Mononuclear cell (primary cell): ENCODE measurements around the gene FAM193A. TPM values are rescaled to one million over a fixed set of nuclear protein-coding genes. Genes with fewer than 3 reads are reported as not detected.

Experiments
- H3K27me3 ChIP-seq: 2 replicates; pipeline ENCODE4 v1.6.0; 2011; ENCODE audit warnings: low read length, control low read depth; ENCODE audit not compliant: insufficient read depth
- H3K4me1 ChIP-seq: 2 replicates; pipeline ENCODE4 v1.5.1; 2011; ENCODE audit warnings: mild to moderate bottlenecking, low read length, control low read depth; ENCODE audit not compliant: insufficient read depth
- H3K4me3 ChIP-seq: 2 replicates; pipeline ENCODE4 v1.5.1; 2011; ENCODE audit warnings: mild to moderate bottlenecking, low read length, moderate library complexity
- H3K9me3 ChIP-seq: 2 replicates; pipeline ENCODE4 v1.5.1; 2011; ENCODE audit warnings: low read depth, mild to moderate bottlenecking, control low read depth, low read length
- total RNA-seq: library from RNA; depleted of rRNA; stranded (reverse); fragments of >200 nt; gene quantifications from one replicate; pipeline ENCODE4 v1.2.3, GENCODE V29; 2012

Gene FAM193A
- total RNA-seq, 1 donor = 21.0 TPM

DNA sequence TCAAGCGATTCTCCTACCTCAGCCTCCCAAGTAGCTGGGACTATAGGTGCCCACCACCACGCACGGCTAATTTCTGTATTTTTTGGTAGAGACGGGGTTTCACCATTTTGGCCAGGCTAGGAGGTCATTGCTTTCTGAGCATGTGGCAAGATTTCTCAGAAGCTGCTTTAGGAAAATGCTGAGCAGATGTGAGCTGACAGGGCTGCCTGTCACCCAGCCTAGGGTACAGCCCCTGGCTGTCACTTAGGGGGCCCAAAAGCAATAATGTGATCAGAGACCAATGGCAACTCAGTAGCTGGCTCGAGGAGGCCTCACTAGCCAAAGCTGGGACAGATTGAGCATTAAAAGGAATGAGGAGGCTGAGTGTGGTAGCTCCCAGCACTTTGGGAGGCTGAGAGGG lies 154.9 kb downstream of the FAM193A start:
- H3K27me3 ChIP-seq = no peaks in the 10 kb centered on the region
- H3K4me1 ChIP-seq = peaks cover 14% of the 10 kb centered on the region
- H3K4me3 ChIP-seq = no peak overlapping the region
- no peaks in the 10 kb centered on the region for H3K9me3 ChIP-seq

DNA sequence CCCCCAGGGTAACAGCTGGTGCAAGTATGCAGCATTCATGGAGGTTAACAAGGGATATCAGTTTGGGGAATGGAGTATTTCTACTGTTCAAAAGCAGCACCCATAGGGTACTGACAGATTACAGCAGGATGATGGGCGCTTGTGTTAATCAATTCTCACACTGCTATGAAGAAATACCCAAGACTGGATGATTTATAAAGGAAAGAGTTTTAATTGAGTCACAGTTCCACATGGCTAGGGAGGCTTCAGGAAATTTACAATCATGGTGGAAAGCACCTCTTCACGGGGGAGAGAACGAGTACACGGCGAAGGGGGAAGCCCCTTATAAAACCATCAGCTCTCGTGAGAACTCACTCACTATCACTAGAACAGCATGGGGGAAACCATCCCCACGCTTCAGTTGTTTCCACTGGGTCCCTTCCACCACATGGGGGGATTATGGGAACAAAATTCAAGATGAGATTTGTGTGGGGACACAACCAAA lies 155.5 kb downstream of the FAM193A start:
- Histone ChIP-seq H3K4me1 (peaks cover 17% of the 10 kb centered on the region), H3K4me3 (no peak overlapping the region), H3K27me3 (no peaks in the 10 kb centered on the region), H3K9me3 (no peaks in the 10 kb centered on the region)

DNA sequence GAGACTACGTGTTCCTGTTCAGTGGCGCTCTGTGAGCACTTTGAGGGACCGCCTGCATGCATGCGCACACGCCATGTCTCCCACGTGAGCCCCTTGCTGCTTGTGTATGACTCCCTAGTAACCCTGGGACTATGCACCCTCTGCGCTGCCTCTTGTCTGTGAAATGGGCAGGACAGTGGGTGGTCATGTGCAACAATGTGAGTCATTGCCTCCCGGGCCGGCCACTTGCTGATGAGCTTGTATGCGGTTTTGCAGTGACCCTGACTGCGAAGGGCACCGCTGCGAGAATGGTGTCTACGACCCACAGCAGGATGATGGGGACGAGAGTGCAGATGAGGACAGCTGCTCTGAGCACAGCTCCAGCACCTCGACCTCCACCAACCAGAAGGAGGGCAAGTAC lies 158.2 kb downstream of the FAM193A start:
- Histone ChIP-seq H3K4me3 (no peak overlapping the region), H3K4me1 (peaks cover 18% of the 10 kb centered on the region), H3K9me3 (no peaks in the 10 kb centered on the region), H3K27me3 (no peaks in the 10 kb centered on the region)

DNA sequence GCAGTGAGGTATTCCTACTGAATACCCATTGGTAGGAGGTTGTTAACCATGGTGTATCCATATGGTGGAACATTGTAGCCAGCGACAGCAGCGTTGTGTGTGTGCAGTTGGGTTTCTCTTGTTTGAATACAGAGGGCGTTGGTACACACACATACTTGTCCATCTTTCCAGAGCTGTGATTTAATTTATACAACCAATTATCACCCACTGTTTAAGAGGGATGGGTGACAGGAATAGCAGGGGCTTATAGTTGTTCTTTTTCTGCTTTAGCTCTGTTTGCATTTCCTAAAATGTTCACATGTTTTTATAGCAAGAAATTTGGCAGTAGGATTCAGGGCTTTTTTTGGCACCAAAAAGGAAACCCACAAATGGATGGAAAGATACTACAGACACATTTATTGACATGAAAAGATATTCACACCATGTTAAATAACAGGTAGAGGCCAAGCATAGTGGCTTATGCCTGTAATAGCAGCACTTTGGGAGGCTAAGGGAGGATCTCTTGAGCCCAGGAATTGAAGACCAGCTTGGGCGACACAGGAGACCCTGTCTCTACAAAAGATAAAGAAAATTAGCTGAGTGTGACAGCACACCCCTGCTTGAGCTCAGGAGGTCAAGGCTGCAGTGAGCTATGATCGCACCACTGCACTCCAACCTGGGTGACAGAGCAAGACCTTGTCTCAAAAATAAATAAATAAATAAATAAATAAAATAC lies 159.1 kb downstream of the FAM193A start:
- H3K27me3 ChIP-seq = no peaks in the 10 kb centered on the region
- H3K9me3 ChIP-seq = no peaks in the 10 kb centered on the region
- peaks cover 16% of the 10 kb centered on the region for H3K4me1 ChIP-seq
- no peak overlapping the region for H3K4me3 ChIP-seq

DNA sequence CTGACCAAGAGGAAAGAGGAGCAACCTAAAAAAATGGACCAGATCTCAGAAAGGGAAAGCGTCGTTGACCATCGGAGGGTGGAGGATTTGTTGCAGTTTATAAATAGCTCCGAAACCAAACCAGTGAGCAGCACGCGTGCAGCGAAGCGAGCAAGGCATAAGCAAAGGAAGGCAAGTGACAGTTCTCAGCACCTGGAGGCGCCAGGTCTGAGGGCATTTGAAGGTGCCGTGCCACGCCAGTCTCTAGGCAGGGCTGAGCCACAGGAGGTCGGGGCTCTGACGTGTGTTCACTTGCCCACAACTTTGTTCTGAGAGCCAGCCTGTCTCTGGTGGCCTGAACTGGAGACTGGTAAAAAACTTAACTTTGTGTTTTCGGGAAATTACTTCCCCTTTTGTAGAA lies 160.0 kb downstream of the FAM193A start:
- no peak overlapping the region for H3K4me3 ChIP-seq
- H3K27me3 ChIP-seq = no peaks in the 10 kb centered on the region
- H3K9me3 ChIP-seq = no peaks in the 10 kb centered on the region
- H3K4me1 ChIP-seq = peaks cover 15% of the 10 kb centered on the region

DNA sequence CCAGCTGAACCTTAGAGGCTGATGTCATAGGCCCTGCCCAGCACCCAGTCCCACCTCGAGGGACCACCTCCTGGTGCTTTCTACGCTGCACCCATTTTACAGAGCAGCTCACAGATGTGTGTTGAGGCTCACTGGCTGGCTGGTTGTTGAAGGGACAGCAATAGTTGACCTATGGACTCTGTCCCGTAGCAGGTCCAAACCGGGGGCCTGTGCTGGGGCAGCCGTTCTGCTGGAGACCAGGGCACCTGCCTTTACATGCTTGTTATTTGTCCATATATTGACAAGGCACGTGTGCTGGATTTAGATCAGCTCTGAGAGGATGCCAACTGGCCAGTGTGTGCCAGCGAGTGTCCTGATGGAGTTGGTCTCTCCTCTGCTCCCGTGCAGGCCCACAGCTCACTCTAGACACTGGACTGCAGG lies 161.6 kb downstream of the FAM193A start:
- H3K9me3 ChIP-seq = no peaks in the 10 kb centered on the region
- no peaks in the 10 kb centered on the region for H3K27me3 ChIP-seq
- no peak overlapping the region for H3K4me3 ChIP-seq
- H3K4me1 ChIP-seq = peaks cover 12% of the 10 kb centered on the region

DNA sequence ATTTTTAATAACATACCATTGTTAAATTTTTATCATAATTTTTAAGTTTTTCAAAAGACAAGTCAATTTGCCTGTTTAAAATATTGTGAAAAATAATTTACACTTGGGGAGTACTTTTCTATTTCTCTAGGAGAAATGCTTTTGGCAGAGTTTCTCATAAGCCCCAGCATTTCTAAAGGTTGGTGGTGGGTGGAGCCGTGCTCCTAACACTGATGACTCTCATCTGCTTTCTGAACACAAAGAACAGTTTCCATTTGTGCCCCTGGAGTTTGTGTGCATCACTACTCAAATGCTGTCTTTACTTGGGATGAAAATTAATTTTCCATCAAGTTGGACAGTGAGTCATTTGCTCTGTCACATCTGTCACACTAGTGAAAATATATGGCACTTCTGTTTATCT lies 162.1 kb downstream of the FAM193A start:
- H3K4me3 ChIP-seq = no peak overlapping the region
- no peaks in the 10 kb centered on the region for H3K27me3 ChIP-seq
- peaks cover 12% of the 10 kb centered on the region for H3K4me1 ChIP-seq
- H3K9me3 ChIP-seq = no peaks in the 10 kb centered on the region

DNA sequence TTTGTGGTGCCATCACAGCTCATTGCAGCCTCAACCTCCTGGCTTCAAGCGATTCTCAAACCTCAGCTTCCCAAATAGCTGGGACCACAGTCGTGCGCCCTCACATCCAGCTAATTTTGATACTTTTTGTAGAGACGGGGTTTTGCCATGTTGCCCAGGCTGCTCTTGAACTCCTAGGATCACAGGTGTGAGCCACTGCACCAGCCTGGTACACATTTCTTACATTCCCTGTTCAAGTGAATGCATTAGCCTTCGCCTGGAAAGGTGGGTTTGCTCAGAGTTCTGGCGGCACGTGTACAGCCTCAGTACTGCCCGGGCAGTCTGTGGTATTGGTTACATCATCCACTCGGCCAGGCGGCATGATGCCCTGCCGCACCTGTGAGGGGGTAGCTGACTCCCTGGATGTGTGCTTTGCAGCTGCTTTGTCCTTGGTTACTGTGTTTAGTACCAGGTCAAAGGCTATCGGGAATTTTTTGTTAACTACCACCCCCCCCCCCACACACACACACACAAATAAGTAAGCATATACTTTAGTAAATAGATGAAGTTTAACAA lies 162.6 kb downstream of the FAM193A start:
- Histone ChIP-seq H3K4me1 (peaks cover 12% of the 10 kb centered on the region), H3K27me3 (no peaks in the 10 kb centered on the region), H3K4me3 (no peak overlapping the region), H3K9me3 (no peaks in the 10 kb centered on the region)

DNA sequence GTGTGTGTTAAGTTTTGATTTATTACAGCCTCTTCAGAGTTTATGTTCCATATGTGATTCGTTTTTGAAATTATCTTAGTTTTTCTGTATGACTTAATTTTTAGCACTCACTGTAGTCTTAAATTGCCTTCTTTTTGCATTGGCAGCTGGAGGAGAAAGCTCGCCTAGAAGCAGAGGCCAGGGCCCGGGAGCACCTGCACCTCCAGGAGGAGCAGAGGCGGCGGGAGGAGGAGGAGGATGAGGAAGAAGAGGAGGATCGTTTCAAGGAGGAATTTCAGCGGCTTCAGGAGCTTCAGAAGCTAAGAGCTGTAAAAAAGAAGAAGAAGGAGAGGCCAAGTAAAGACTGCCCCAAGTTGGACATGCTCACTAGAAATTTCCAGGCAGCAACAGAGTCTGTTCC lies 163.1 kb downstream of the FAM193A start:
- peaks cover 12% of the 10 kb centered on the region for H3K4me1 ChIP-seq
- no peaks in the 10 kb centered on the region for H3K27me3 ChIP-seq
- no peak overlapping the region for H3K4me3 ChIP-seq
- H3K9me3 ChIP-seq = no peaks in the 10 kb centered on the region

DNA sequence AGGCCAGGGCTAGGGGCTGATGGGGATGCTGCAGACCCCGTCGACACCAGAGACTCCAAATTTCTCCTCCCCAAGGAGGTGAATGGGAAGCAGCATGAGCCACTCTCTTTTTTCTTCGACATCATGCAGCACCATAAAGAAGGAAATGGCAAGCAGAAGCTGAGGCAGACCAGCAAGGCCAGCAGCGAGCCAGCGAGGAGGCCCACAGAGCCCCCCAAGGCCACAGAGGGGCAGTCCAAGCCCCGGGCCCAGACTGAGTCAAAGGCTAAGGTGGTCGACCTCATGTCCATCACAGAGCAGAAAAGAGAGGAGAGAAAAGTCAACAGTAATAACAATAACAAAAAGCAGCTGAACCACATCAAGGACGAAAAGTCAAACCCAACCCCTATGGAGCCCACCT lies 163.6 kb downstream of the FAM193A start:
- no peaks in the 10 kb centered on the region for H3K9me3 ChIP-seq
- no peaks in the 10 kb centered on the region for H3K27me3 ChIP-seq
- peaks cover 12% of the 10 kb centered on the region for H3K4me1 ChIP-seq
- H3K4me3 ChIP-seq = no peak overlapping the region

DNA sequence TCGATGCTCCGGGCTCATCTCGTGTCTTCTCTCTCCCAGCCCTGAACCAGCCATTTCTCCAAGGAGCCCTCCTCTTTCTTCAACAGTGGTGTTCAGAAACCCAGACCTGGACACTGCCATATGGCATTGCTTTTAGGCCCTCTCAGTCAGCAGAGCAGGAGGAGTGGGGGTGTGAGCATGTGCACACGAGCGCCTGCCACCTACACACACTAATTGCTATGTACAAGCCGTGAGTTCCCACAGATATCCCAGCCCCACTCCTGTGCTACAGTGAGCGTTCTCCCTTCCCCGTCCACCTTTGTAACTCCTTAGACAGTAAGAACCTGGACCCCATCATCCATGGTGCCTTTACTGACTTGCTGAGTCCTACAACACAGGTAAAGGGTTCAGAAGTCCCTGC lies 165.9 kb downstream of the FAM193A start:
- no peak overlapping the region for H3K4me3 ChIP-seq
- H3K27me3 ChIP-seq = no peaks in the 10 kb centered on the region
- H3K9me3 ChIP-seq = no peaks in the 10 kb centered on the region
- H3K4me1 ChIP-seq = peaks cover under 1% of the 10 kb centered on the region

DNA sequence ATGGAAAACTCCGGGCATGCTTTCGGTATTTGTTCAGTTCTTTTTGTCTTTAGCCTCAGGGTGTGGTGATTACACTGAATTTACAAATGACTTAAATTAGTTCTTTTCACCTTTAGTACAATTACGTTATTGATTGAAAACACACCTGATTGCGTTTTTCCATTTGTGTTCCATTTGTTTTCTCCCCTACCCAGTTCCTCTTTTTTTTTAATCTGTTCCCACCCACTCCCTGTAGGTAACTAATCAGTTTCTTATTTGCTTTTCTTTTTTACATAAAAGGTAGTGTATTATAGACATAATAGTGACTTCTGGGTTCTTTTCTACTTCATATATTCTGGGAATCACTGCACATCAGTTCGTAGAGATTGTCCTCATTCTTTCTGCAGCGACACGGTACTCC lies 166.3 kb downstream of the FAM193A start:
- Histone ChIP-seq H3K9me3 (no peaks in the 10 kb centered on the region), H3K4me3 (no peak overlapping the region), H3K4me1 (no peaks in the 10 kb centered on the region), H3K27me3 (no peaks in the 10 kb centered on the region)

DNA sequence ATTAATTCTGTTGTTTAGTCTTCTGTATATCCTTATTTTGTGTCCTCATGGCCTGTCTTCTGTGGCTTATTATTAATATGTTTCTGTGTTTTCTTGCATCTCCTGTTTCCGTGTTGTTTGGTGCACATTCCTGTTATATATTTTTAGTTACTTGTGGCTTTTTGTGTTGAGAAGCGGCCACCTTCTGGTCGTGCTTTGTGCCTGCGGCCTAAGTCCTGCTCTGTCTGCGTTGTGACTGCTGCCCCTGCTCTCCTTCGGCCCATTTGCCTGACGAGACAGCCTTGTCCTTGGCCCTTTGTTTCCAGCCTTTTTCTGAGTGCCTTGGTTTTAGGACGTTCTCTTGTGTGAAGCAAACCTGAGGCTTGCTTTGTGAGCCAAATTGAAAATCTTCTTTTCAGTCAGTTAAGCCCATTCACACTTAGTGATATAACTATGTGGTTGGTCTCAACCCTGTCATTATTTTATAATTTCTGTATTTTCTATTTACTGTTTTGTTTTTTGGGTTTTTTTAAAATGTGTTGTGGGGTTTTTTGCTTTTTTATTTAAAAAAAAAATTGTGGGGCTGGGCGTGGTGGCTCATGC lies 175.9 kb downstream of the FAM193A start:
- Histone ChIP-seq H3K4me3 (no peak overlapping the region), H3K4me1 (peaks cover 20% of the 10 kb centered on the region), H3K9me3 (no peaks in the 10 kb centered on the region), H3K27me3 (no peaks in the 10 kb centered on the region)

DNA sequence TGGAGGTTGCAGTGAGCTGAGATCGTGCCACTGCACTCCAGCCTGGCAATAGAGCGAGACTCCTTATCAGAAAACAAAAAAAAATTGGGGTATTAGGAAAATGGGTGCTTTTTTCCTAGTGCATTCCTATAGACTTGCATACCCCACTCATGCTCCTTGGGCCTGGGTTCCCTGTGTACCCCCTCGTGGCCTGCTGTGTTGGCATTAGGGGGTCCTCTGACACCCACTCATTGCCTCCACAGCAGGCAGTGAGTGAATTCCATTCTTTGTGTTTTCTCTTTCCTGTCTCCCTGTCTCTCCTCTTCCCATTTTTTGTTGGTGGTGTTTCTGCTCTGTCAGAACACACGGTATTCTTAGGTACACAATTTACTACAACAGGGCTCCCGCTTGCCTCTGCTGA lies 176.9 kb downstream of the FAM193A start:
- Histone ChIP-seq H3K27me3 (no peaks in the 10 kb centered on the region), H3K4me1 (peaks cover 20% of the 10 kb centered on the region), H3K9me3 (no peaks in the 10 kb centered on the region), H3K4me3 (no peak overlapping the region)

DNA sequence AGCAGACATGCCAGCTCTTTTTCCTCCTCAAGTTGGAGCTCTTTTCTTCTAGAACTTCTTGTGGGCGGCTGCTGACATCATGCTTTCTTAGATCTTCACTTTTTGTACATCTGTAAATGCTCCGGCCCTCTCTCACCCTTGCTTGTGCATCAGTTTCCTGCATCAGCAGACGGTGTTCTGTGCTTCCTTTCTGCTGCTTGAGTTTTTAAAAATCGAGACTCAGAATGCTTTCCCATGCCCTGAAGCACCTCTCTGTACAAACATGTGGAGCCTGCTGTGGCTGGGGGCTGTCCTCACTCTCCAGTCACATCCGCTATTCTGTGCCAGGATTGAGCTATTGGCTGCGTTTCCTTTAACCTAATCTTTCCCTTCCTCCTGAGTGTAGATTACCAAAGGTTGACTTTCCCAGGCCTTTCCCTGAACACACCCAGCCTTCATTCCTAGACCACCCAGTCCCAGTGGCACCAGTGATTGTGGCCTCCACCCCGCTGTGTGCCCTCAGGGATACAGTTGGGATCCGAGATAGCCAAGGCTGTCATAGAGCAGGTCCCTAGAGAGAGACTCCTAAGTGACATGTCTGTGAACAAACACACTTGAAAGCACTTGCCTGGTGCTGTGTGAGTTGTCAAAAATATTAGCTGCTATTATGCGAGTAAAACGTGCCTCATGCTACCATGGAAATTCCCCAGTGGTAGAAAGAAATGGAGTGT lies 177.8 kb downstream of the FAM193A start:
- Histone ChIP-seq H3K4me3 (no peak overlapping the region), H3K9me3 (no peaks in the 10 kb centered on the region), H3K27me3 (no peaks in the 10 kb centered on the region), H3K4me1 (peaks cover 20% of the 10 kb centered on the region)
